HepG2 (cell line): ENCODE data around the gene DTX4. TPM values are rescaled to one million over a fixed set of nuclear protein-coding genes. Genes with fewer than 3 reads are reported as not detected.

ENCODE experiments used
- EEA1 ChIP-seq: sonication (generic); formaldehyde crosslinking; IDR thresholded peaks from 2 replicates; pipeline ENCODE4 v1.5.1; 2020; ENCODE audit warnings: mild to moderate bottlenecking, missing genetic modification reagents, borderline replicate concordance
- FOXP1 ChIP-seq, 2 experiments: fragments of 450-650 bp in 1 of 2; IDR thresholded peaks; 2 replicates each; pipeline ENCODE4 v1.6.1; 2017 to 2018; ENCODE audit warnings: antibody characterized with exemption in 1 of 2
- GABPB1 ChIP-seq: IDR thresholded peaks from 2 replicates; pipeline ENCODE4 v1.6.1; 2016; ENCODE audit warnings: mild to moderate bottlenecking, missing genetic modification reagents, moderate library complexity, missing compliant biosample characterization
- KLF13 ChIP-seq: sonication (generic); formaldehyde crosslinking; IDR thresholded peaks from 2 replicates; pipeline ENCODE4 v1.4.0; 2020; ENCODE audit warnings: mild to moderate bottlenecking, missing genetic modification reagents
- MTA1 ChIP-seq: sonication (generic); formaldehyde crosslinking; IDR thresholded peaks from 2 replicates; pipeline ENCODE4 v1.4.0; 2020; ENCODE audit warnings: missing genetic modification reagents, mild to moderate bottlenecking, borderline replicate concordance
- NKX3-1 ChIP-seq: sonication (generic); formaldehyde crosslinking; IDR thresholded peaks from 2 replicates; pipeline ENCODE4 v1.5.0; 2020; ENCODE audit warnings: missing genetic modification reagents
- PHF20 ChIP-seq: sonication (generic); formaldehyde crosslinking; IDR thresholded peaks from 2 replicates; pipeline ENCODE4 v1.5.0; 2020; ENCODE audit warnings: mild to moderate bottlenecking, missing genetic modification reagents
- ZBTB8A ChIP-seq: sonication (generic); formaldehyde crosslinking; IDR thresholded peaks from 2 replicates; pipeline ENCODE4 v1.4.0; 2020; ENCODE audit warnings: mild to moderate bottlenecking, low read depth, missing genetic modification reagents, borderline replicate concordance
- ZNF264 ChIP-seq: sonication (generic); formaldehyde crosslinking; IDR thresholded peaks from 2 replicates; pipeline ENCODE4 v1.4.0; 2020; ENCODE audit warnings: missing genetic modification reagents
- ZNF766 ChIP-seq: sonication (generic); formaldehyde crosslinking; IDR thresholded peaks from 2 replicates; pipeline ENCODE4 v1.5.0; 2020; ENCODE audit warnings: missing genetic modification reagents, borderline replicate concordance
- ZNF878 ChIP-seq: sonication (generic); formaldehyde crosslinking; IDR thresholded peaks from 2 replicates; pipeline ENCODE4 v1.8.1; 2023; ENCODE audit warnings: mild to moderate bottlenecking, missing genetic modification reagents, moderate library complexity
- ZZZ3 ChIP-seq: sonication (generic); formaldehyde crosslinking; IDR thresholded peaks from 2 replicates; pipeline ENCODE4 v1.4.0; 2020; ENCODE audit warnings: missing genetic modification reagents, mild to moderate bottlenecking, borderline replicate concordance
- polyA plus RNA-seq, 8 experiments: library from polyadenylated mRNA; depleted of rRNA in 3 of 8; stranded (reverse) in 7 of 8; unstranded in 1 of 8; fragments of >200 nt; fragmentation: Illumina TruSeq in 4 of 8; extraction: Trizol in 4 of 8; gene quantifications; 2 replicates each; pipeline versions ENCODE4 v1.2.1 to v1.2.3, GENCODE V29; 2011 to 2016; ENCODE audit warnings: low read depth in 4 of 8, missing spikeins in 1 of 8, mixed read lengths in 1 of 8; ENCODE audit not compliant: insufficient read depth in 1 of 8
- total RNA-seq, 5 experiments: library from RNA; depleted of rRNA; stranded (reverse); fragments of >200 nt; fragmentation: Illumina TruSeq; extraction: Trizol; gene quantifications; 2 replicates each; pipeline ENCODE4 v1.2.3, GENCODE V29; 2016; ENCODE audit warnings: low read depth in 1 of 5
- TF ChIP-seq, protein P1 (sequence below): sonication (generic); formaldehyde crosslinking; IDR thresholded peaks from 2 replicates; pipeline ENCODE4 v1.4.0; 2020; ENCODE audit warnings: mild to moderate bottlenecking, missing genetic modification reagents
- TF ChIP-seq, protein P2 (sequence below), 2 experiments: sonication (generic) in 1 of 2; formaldehyde crosslinking in 1 of 2; IDR thresholded peaks; 2 replicates each; pipeline versions ENCODE4 v1.5.1 to v1.6.1; 2011 to 2020; ENCODE audit warnings: borderline replicate concordance in 1 of 2, low read depth in 1 of 2, low read length in 1 of 2, mild to moderate bottlenecking in 1 of 2, missing genetic modification reagents in 1 of 2, moderate library complexity in 1 of 2
- TF ChIP-seq, protein P3 (sequence below), 2 experiments: IDR thresholded peaks; 2 replicates each; pipeline ENCODE4 v1.6.1; 2011 to 2012; ENCODE audit warnings: low read length in 2 of 2, borderline replicate concordance in 1 of 2, low read depth in 1 of 2, mild to moderate bottlenecking in 1 of 2, moderate library complexity in 1 of 2
- TF ChIP-seq, protein P4 (sequence below): sonication (generic); formaldehyde crosslinking; IDR thresholded peaks from 2 replicates; pipeline ENCODE4 v1.8.0; 2023; ENCODE audit warnings: mild to moderate bottlenecking, missing genetic modification reagents

The DTX4 gene
- total and polyA plus RNA-seq, 2 of the 13 experiments (the other 11 are each of a cell fraction or from before 2014, with no cell fraction given) = 0.67 to 5.6 TPM

DNA sequence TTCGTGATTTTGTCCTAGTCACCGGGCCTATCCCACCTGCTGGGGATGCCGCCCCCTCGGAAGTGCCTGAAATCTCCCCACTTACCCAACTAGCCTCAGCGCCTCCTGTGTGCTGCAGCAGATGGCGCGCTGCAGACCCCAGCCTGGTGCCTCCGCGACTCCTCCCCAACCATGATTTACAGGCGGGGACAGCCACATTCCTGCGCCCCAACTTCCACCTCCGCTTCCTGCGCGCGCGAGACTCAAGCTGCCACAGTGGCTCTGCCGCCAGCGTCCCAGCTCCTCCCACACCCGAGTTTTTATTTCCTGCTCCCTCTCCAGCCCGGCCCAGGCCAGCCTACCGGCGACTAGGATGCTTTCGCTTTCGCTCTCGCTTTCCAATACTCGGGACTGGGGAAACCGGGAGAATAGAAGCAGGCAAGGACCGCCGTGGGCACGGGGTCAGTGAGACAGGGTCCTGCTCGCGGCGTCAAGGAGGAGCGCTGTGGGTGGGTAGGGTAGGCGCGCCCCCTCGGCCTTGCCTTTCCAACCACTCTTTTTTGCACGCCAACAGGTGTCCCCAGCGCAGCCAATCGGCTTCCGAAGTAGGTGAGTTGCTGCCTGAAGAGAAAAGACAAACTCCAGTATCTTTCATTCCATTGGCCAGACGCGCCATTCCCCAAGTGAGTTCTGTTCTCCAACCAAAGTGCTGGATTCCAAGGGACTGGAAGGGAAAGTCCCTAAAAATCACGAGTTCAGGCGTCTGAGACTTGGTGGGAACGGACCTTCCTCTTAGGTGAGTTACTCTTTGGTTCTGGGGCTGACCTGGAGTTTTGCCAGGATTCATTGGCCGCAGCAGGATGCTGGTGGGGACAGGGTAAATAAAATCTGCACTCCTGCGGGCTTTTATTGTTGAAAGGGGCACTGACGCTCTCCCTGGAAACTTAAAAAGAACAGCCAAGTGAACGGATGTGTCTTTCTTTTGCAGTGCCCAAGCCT is 29.1 kb upstream of the DTX4 start, which contains the start of gene FAM111A (continued):
- TF ChIP-seq MTA1 (CRISPR knock-in tag) = peak; percentile 88; the same call in 1 of the 2 replicates
- peak; percentile 83 for TF ChIP-seq GABPB1
- no peak for TF ChIP-seq ZNF264 (CRISPR knock-in tag)
- no peak for TF ChIP-seq FOXP1 (IDR thresholded peaks at IDR 0.05)
- TF ChIP-seq FOXP1 (CRISPR knock-in tag; IDR thresholded peaks at IDR 0.05) = no peak
- TF ChIP-seq, protein P1, sequence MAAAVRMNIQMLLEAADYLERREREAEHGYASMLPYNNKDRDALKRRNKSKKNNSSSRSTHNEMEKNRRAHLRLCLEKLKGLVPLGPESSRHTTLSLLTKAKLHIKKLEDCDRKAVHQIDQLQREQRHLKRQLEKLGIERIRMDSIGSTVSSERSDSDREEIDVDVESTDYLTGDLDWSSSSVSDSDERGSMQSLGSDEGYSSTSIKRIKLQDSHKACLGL = peak; percentile 47; the same call in 1 of the 2 replicates
- no peak for TF ChIP-seq ZNF766 (CRISPR knock-in tag)
- 0 out of 2 replicates have a peak, but pooled peaks have one; percentile 41 for TF ChIP-seq EEA1
- TF ChIP-seq, protein P2, sequence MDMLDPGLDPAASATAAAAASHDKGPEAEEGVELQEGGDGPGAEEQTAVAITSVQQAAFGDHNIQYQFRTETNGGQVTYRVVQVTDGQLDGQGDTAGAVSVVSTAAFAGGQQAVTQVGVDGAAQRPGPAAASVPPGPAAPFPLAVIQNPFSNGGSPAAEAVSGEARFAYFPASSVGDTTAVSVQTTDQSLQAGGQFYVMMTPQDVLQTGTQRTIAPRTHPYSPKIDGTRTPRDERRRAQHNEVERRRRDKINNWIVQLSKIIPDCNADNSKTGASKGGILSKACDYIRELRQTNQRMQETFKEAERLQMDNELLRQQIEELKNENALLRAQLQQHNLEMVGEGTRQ (IDR thresholded peaks at IDR 0.05; ENCODE audit: low read depth, low read length) = 0 out of 2 replicates have a peak, but pooled peaks have one; percentile 18
- TF ChIP-seq, protein P2 (CRISPR knock-in tag; IDR thresholded peaks at IDR 0.05; ENCODE audit: borderline replicate concordance) = no peak
- TF ChIP-seq KLF13 (CRISPR knock-in tag) = no peak
- no peak for TF ChIP-seq ZBTB8A (CRISPR knock-in tag)
- 0 out of 2 replicates have a peak, but pooled peaks have one; percentile 50 for TF ChIP-seq ZNF878 (CRISPR knock-in tag)
- no peak for TF ChIP-seq PHF20 (CRISPR knock-in tag)
- TF ChIP-seq, protein P3, sequence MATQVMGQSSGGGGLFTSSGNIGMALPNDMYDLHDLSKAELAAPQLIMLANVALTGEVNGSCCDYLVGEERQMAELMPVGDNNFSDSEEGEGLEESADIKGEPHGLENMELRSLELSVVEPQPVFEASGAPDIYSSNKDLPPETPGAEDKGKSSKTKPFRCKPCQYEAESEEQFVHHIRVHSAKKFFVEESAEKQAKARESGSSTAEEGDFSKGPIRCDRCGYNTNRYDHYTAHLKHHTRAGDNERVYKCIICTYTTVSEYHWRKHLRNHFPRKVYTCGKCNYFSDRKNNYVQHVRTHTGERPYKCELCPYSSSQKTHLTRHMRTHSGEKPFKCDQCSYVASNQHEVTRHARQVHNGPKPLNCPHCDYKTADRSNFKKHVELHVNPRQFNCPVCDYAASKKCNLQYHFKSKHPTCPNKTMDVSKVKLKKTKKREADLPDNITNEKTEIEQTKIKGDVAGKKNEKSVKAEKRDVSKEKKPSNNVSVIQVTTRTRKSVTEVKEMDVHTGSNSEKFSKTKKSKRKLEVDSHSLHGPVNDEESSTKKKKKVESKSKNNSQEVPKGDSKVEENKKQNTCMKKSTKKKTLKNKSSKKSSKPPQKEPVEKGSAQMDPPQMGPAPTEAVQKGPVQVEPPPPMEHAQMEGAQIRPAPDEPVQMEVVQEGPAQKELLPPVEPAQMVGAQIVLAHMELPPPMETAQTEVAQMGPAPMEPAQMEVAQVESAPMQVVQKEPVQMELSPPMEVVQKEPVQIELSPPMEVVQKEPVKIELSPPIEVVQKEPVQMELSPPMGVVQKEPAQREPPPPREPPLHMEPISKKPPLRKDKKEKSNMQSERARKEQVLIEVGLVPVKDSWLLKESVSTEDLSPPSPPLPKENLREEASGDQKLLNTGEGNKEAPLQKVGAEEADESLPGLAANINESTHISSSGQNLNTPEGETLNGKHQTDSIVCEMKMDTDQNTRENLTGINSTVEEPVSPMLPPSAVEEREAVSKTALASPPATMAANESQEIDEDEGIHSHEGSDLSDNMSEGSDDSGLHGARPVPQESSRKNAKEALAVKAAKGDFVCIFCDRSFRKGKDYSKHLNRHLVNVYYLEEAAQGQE (IDR thresholded peaks at IDR 0.05; ENCODE audit: borderline replicate concordance in 1 of 2, low read depth in 1 of 2, low read length in 2 of 2) = no peak
- TF ChIP-seq, protein P4, sequence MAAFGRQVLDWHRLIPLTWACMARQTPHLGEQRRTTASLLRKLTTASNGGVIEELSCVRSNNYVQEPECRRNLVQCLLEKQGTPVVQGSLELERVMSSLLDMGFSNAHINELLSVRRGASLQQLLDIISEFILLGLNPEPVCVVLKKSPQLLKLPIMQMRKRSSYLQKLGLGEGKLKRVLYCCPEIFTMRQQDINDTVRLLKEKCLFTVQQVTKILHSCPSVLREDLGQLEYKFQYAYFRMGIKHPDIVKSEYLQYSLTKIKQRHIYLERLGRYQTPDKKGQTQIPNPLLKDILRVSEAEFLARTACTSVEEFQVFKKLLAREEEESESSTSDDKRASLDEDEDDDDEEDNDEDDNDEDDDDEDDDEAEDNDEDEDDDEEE (CRISPR knock-in tag) = no peak; the same call in 1 of the 2 replicates
- no peak for TF ChIP-seq ZZZ3 (CRISPR knock-in tag)
- 0 out of 2 replicates have a peak, but pooled peaks have one; percentile 56 for TF ChIP-seq NKX3-1 (CRISPR knock-in tag)
